BLaER1 (cell line): ENCODE measurements around the gene TRAPPC3L.
A peak's percentile ranks its signal among the peaks of the same experiment; 100 is the strongest.

Experiments
- H3K27ac ChIP-seq: shearing (Covaris generic); formaldehyde crosslinking; 2 replicates; pipeline ENCODE4 v1.8.1; 2022
- H3K27me3 ChIP-seq: shearing (Covaris generic); formaldehyde crosslinking; 2 replicates; pipeline ENCODE4 v1.8.1; 2022
- H3K36me3 ChIP-seq: shearing (Covaris generic); formaldehyde crosslinking; 2 replicates; pipeline ENCODE4 v1.8.1; 2022
- H3K4me1 ChIP-seq: shearing (Covaris generic); formaldehyde crosslinking; 2 replicates; pipeline ENCODE4 v1.8.1; 2022
- H3K4me2 ChIP-seq: shearing (Covaris generic); formaldehyde crosslinking; 2 replicates; pipeline ENCODE4 v1.8.1; 2022
- H3K4me3 ChIP-seq: shearing (Covaris generic); formaldehyde crosslinking; 2 replicates; pipeline ENCODE4 v1.8.1; 2022
- H3K9ac ChIP-seq: shearing (Covaris generic); formaldehyde crosslinking; 2 replicates; pipeline ENCODE4 v1.8.1; 2022
- H3K9me3 ChIP-seq: shearing (Covaris generic); formaldehyde crosslinking; 2 replicates; pipeline ENCODE4 v1.8.1; 2022
- H4K20me1 ChIP-seq: shearing (Covaris generic); formaldehyde crosslinking; 2 replicates; pipeline ENCODE4 v1.8.1; 2022
- Cebpa-rat ChIP-seq: shearing (Covaris generic); IDR thresholded peaks from 2 replicates; pipeline ENCODE4 v1.8.1; 2022

TRAPPC3L gene

GRCh38 chr6:116570856-116571682 lies 25.6 kb upstream of the TRAPPC3L start, which contains the start of gene RWDD1:
Gene RWDD1, plus strand, starts transcription at chr6:116571504. Its CDS starts 79 bp downstream, at chr6:116571583.
- Histone ChIP-seq H3K9ac (peak within 1 kb of the TSS; percentile 97), H3K4me1 (peaks cover 42% of the 10 kb centered on the region), H3K27me3 (no peaks in the 10 kb centered on the region), H3K9me3 (no peaks in the 10 kb centered on the region), H3K4me3 (peak within 1 kb of the TSS; percentile 79), H3K27ac (peak within 1 kb of the TSS; percentile 93), H3K36me3 (peaks cover 21% of the 10 kb centered on the region), H3K4me2 (peak within 1 kb of the TSS; percentile 85), H4K20me1 (peaks cover 24% of the 10 kb centered on the region)
- no peak for TF ChIP-seq Cebpa-rat

DNA sequence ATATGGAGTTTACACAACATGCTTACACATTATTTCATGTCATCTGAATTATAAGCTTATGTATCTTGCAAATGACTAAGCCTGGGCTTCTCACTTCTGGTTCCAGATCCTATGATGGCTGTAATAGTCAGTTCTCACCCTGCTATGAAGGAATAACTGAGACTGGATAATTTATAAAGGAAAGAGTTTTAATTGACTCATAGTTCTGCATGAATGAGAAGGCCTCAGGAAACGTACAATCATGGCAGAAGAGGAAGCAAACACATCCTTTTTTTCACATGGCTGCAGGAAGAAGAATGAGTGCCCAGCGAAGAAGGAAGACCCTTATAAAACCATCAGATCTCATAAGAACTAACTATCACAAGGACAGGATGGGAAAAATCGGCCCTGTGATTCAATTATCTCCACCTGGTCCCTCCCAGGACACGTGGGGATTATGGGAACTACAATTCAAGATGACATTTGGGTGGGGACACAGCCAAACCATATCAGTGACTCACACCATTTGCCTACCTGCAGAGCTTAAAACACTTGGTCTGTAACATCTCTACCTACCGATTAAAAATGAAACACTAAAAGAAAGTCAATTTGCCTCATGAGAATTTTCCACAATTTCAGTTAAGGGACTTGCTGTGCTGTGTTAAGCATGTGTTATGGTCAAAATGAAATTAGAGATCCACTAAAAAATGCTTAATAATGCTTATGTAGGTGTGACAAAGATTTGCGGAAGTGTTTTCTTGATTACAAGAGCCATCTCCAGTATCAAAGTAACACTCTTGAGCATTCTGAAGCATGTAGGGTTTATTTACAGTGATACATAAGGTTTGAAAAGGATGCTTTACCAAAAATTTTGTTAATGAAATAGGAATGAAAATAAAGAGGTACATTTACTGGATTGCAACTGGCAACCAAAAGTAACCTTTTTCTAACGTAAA lies 23.6 kb upstream of the TRAPPC3L start:
- H4K20me1 ChIP-seq, result peaks cover 19% of the 10 kb centered on the region
- H3K27ac ChIP-seq, result no peak overlapping the region
- H3K4me1 ChIP-seq, result peaks cover 39% of the 10 kb centered on the region
- peak overlapping the region; percentile 78; the same call in 1 of the 2 replicates for H3K4me2 ChIP-seq
- no peak for TF ChIP-seq Cebpa-rat
- no peaks in the 10 kb centered on the region for H3K9me3 ChIP-seq
- peaks cover 4% of the 10 kb centered on the region; the same call in 1 of the 2 replicates for H3K36me3 ChIP-seq
- H3K27me3 ChIP-seq, result peaks cover 11% of the 10 kb centered on the region; the same call in 1 of the 2 replicates
- H3K9ac ChIP-seq, result no peak overlapping the region
- H3K4me3 ChIP-seq, result no peak overlapping the region

- Histone ChIP-seq H3K27me3 (peaks cover 11% of the 10 kb centered on the region; the same call in 1 of the 2 replicates), H3K4me3 (no peak overlapping the region), H3K9ac (no peak overlapping the region), H3K4me2 (no peak overlapping the region), H3K36me3 (no peaks in the 10 kb centered on the region), H3K4me1 (peaks cover 29% of the 10 kb centered on the region), H3K27ac (no peak overlapping the region), H3K9me3 (no peaks in the 10 kb centered on the region), H4K20me1 (peaks cover 11% of the 10 kb centered on the region)
- TF ChIP-seq Cebpa-rat, result no peak
These were observed 22.6 kb upstream of the TRAPPC3L start for GRCh38 chr6:116568111-116568510.

DNA sequence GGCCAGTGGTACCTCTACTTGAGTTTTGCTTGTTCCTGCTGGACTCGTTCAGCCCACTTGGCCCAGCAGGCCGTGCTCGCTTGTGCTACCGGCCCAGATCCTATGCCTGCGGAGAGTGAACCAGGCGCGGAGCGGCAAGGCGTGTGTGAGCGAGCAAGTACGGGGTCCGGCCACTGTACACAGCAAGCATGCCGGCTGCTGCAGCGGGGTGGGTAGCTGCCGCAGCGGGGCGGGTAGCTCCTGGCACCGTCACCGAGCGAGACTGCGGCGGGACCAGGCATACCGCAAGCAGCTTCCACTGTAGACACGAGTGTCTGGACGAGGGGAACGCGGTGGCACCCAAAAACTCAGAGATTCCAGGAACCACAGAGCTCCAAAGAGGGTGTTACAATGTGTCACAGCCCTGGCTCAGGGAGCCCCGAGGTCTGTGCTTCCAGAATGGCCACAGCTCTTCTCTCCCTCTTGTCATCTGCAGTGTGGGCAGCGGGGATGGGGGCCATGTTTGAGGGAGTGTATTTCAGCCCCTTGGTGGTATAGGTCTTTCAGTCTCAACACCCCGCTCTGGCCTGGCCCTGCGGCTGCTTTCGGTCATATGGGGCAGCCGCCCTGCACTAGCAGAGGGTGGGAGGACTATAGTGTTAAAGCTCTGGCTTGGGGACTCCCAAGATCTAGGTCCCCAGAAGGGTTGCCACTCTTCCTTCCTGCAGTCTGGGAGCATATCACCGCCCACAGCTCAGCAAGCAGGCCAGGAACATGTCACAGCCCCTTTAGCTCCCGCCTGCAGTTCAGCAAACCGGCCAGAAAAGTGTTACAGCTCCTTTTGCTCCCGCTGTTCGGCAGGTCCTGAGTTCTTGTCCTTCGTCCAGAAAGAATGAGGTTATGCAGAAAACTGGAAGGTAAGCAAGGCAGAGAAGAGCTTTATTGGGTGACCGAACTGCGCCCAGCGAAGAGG lies 19.7 kb upstream of the TRAPPC3L start:
- no peak overlapping the region for H3K9ac ChIP-seq
- H3K27me3 ChIP-seq, result peaks cover 11% of the 10 kb centered on the region; the same call in 1 of the 2 replicates
- no peak overlapping the region for H3K27ac ChIP-seq
- no peak for TF ChIP-seq Cebpa-rat
- H3K4me3 ChIP-seq, result no peak overlapping the region
- no peaks in the 10 kb centered on the region for H3K36me3 ChIP-seq
- peaks cover 16% of the 10 kb centered on the region for H3K4me1 ChIP-seq
- H4K20me1 ChIP-seq, result no peaks in the 10 kb centered on the region
- H3K4me2 ChIP-seq, result no peak overlapping the region
- no peaks in the 10 kb centered on the region for H3K9me3 ChIP-seq

DNA sequence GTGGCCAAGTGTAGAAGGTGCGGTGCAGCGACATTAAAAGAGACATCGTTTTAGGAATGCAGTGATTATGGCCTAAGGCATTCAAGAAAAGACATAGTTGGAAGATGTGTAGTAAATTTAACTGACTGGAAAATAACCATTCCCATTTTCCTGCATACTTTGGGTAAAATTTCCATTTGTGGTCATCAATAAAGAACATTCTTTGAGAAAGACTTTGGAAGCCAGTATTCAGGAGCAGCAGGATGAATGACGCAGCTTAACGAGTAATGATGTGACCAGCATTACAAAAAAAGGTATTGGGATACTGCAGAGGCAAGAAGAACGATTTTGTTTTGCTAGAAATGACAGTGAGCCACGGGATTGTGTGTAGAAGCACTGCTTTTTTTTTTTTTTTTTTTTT lies 18.8 kb upstream of the TRAPPC3L start:
- H4K20me1 ChIP-seq, result no peaks in the 10 kb centered on the region
- H3K4me2 ChIP-seq, result no peak overlapping the region
- no peaks in the 10 kb centered on the region for H3K36me3 ChIP-seq
- H3K9me3 ChIP-seq, result no peaks in the 10 kb centered on the region
- peaks cover 11% of the 10 kb centered on the region; the same call in 1 of the 2 replicates for H3K27me3 ChIP-seq
- peaks cover 7% of the 10 kb centered on the region for H3K4me1 ChIP-seq
- H3K27ac ChIP-seq, result no peak overlapping the region
- no peak overlapping the region for H3K9ac ChIP-seq
- H3K4me3 ChIP-seq, result no peak overlapping the region
- TF ChIP-seq Cebpa-rat, result no peak

DNA sequence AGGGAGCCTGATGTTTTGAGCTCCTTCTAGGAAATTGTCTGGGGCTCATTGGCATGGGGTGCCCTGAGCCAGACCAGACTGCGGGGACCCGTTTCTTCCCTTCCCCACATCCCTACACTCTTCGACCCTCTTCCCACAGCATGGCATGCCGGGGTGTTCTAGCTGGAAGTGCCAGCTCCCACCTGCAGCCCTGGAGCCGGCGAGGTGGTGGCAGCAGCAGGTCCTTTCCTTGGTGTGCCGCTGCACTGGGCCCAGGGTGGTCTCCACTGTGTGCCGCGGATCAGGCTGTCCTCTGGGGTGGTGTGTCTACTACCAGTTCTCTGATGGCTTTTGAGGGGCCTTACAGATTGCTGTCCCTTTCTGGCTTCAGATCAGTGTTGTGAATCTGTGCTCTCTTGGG lies 18.3 kb upstream of the TRAPPC3L start:
- no peak for TF ChIP-seq Cebpa-rat
- H4K20me1 ChIP-seq, result no peaks in the 10 kb centered on the region
- H3K4me3 ChIP-seq, result no peak overlapping the region
- H3K9me3 ChIP-seq, result no peaks in the 10 kb centered on the region
- H3K4me1 ChIP-seq, result peaks cover 2% of the 10 kb centered on the region
- H3K9ac ChIP-seq, result no peak overlapping the region
- no peaks in the 10 kb centered on the region for H3K36me3 ChIP-seq
- H3K27me3 ChIP-seq, result peaks cover 11% of the 10 kb centered on the region; the same call in 1 of the 2 replicates
- no peak overlapping the region for H3K27ac ChIP-seq
- H3K4me2 ChIP-seq, result no peak overlapping the region

- peaks cover 11% of the 10 kb centered on the region; the same call in 1 of the 2 replicates for H3K27me3 ChIP-seq
- H3K9me3 ChIP-seq, result no peaks in the 10 kb centered on the region
- no peaks in the 10 kb centered on the region for H3K4me1 ChIP-seq
- H3K36me3 ChIP-seq, result no peaks in the 10 kb centered on the region
- TF ChIP-seq Cebpa-rat, result no peak
- H4K20me1 ChIP-seq, result no peaks in the 10 kb centered on the region
- no peak overlapping the region for H3K9ac ChIP-seq
- no peak overlapping the region for H3K4me3 ChIP-seq
- H3K4me2 ChIP-seq, result no peak overlapping the region
- no peak overlapping the region for H3K27ac ChIP-seq
These were observed 17.1 kb upstream of the TRAPPC3L start for GRCh38 chr6:116562614-116563013.

GRCh38 chr6:116562019-116562403 lies 16.5 kb upstream of the TRAPPC3L start:
- peaks cover 11% of the 10 kb centered on the region; the same call in 1 of the 2 replicates for H3K27me3 ChIP-seq
- no peaks in the 10 kb centered on the region for H3K9me3 ChIP-seq
- H3K4me2 ChIP-seq, result no peak overlapping the region
- no peaks in the 10 kb centered on the region for H4K20me1 ChIP-seq
- no peaks in the 10 kb centered on the region for H3K4me1 ChIP-seq
- no peaks in the 10 kb centered on the region for H3K36me3 ChIP-seq
- no peak overlapping the region for H3K27ac ChIP-seq
- no peak overlapping the region for H3K9ac ChIP-seq
- no peak for TF ChIP-seq Cebpa-rat
- H3K4me3 ChIP-seq, result no peak overlapping the region
